Endothelial cell of umbilical vein (primary cell): Measurements from ENCODE around the gene FAAP100. TPM values are rescaled to one million over a fixed set of nuclear protein-coding genes. Genes with fewer than 3 reads are reported as not detected.
A peak's percentile ranks its signal among the peaks of the same experiment; 100 is the strongest.

Source experiments
- BruUV-seq: library from RNA; stranded (reverse); fragments of 400-500 nt; replicated peaks from 2 replicates; lab custom pipeline; 2021; lab: Mats Ljungman, UMichigan
- CTCF ChIA-PET: fragments of 300-600, 350-600 bp; sonication (Branson Sonifier 250); formaldehyde crosslinking; loops from one replicate; lab custom pipeline; 2021; ENCODE audit warnings: antibody characterized with exemption, inconsistent platforms; lab: Charles Lee
- POLR2A ChIA-PET: fragments of 300-600, 350-600 bp; sonication (Branson Sonifier 250); formaldehyde crosslinking; loops from one replicate; lab custom pipeline; 2021; ENCODE audit warnings: antibody characterized with exemption, inconsistent platforms; lab: Charles Lee
- DNase-seq: peaks from one replicate; pipeline ENCODE4 v3.0.0-alpha.2; 2011; ENCODE audit warnings: low read depth, low spot score
- FAIRE-seq: peaks from 2 replicates; lab custom pipeline; 2011; peaks lifted over from hg19 to GRCh38; lab: Jason Lieb, UNC
- H2AFZ ChIP-seq: 2 replicates; pipeline ENCODE4 v1.6.0; 2012; ENCODE audit warnings: low read depth, low read length, control low read depth, inconsistent platforms
- H3K27ac ChIP-seq: 2 replicates; pipeline ENCODE4 v1.5.1; 2011; ENCODE audit warnings: low read depth, mild to moderate bottlenecking, control low read depth, low read length, moderate library complexity; ENCODE audit not compliant: insufficient read depth
- H3K27me3 ChIP-seq, 2 experiments: 2 replicates each; pipeline versions ENCODE4 v1.6.0 to v1.6.1; 2011; ENCODE audit warnings: low read length in 2 of 2, mixed read lengths in 1 of 2; ENCODE audit not compliant: control insufficient read depth in 2 of 2, insufficient read depth in 2 of 2
- H3K36me3 ChIP-seq, 2 experiments: 2 replicates in 1 of 2; 3 replicates in 1 of 2; pipeline ENCODE4 v1.5.1; 2011; ENCODE audit warnings: low read length in 2 of 2, mild to moderate bottlenecking in 1 of 2, moderate library complexity in 1 of 2; ENCODE audit not compliant: control insufficient read depth in 2 of 2, insufficient read depth in 2 of 2; ENCODE audit errors: extremely low read depth in 1 of 2
- H3K4me1 ChIP-seq: 3 replicates; pipeline ENCODE4 v1.5.1; 2011; ENCODE audit warnings: mild to moderate bottlenecking, low read length; ENCODE audit not compliant: control insufficient read depth, insufficient read depth; ENCODE audit errors: extremely low read depth
- H3K4me2 ChIP-seq: 2 replicates; pipeline ENCODE4 v1.6.1; 2011; ENCODE audit warnings: low read length, control low read depth, mixed read lengths; ENCODE audit not compliant: insufficient read depth
- H3K4me3 ChIP-seq, 3 experiments: fragments of 200-600 bp in 1 of 3; sonication (generic), shearing (Covaris generic) in 1 of 3; replicated peaks in 1 of 3; 2 replicates each; pipeline ENCODE4 v1.5.1; 2011 to 2016; ENCODE audit warnings: control low read depth in 3 of 3, low read length in 3 of 3, mild to moderate bottlenecking in 2 of 3, inconsistent platforms in 1 of 3, low read depth in 1 of 3, moderate library complexity in 1 of 3; ENCODE audit not compliant: insufficient read depth in 1 of 3
- H3K79me2 ChIP-seq: 2 replicates; pipeline ENCODE4 v1.6.0; 2012; ENCODE audit warnings: low read length, inconsistent platforms; ENCODE audit not compliant: control insufficient read depth, insufficient read depth
- H3K9ac ChIP-seq: replicated peaks from 2 replicates; pipeline ENCODE3; 2011; ENCODE audit warnings: low read length, control low read depth; ENCODE audit not compliant: insufficient read depth; ENCODE audit errors: extremely low read depth
- H3K9me1 ChIP-seq: replicated peaks from 3 replicates; pipeline ENCODE4 v1.6.0; 2011; ENCODE audit warnings: mild to moderate bottlenecking, low read length; ENCODE audit not compliant: control insufficient read depth, insufficient read depth; ENCODE audit errors: extremely low read depth
- H3K9me3 ChIP-seq: replicated peaks from 2 replicates; pipeline ENCODE4 v1.5.1; 2012; ENCODE audit warnings: low read length, inconsistent platforms; ENCODE audit not compliant: control insufficient read depth, insufficient read depth
- H4K20me1 ChIP-seq: replicated peaks from 2 replicates; pipeline ENCODE3; 2011; ENCODE audit warnings: mild to moderate bottlenecking, low read length; ENCODE audit not compliant: control insufficient read depth, insufficient read depth; ENCODE audit errors: extremely low read depth
- EZH2 ChIP-seq: IDR thresholded peaks from 2 replicates; pipeline ENCODE4 v1.6.1; 2012; ENCODE audit warnings: borderline replicate concordance, low read depth, mild to moderate bottlenecking, moderate library complexity, low read length, inconsistent platforms; ENCODE audit not compliant: severe bottlenecking
- FOS ChIP-seq: IDR thresholded peaks from 2 replicates; pipeline ENCODE4 v1.6.1; 2011; ENCODE audit warnings: mild to moderate bottlenecking, low read length, moderate library complexity, borderline replicate concordance; ENCODE audit not compliant: insufficient read depth
- GATA2 ChIP-seq: IDR thresholded peaks from 2 replicates; pipeline ENCODE4 v1.7.0; 2011; ENCODE audit warnings: low read depth, mild to moderate bottlenecking, moderate library complexity, mixed read lengths, low read length; ENCODE audit not compliant: insufficient read length, insufficient read depth
- JUN ChIP-seq: IDR thresholded peaks from 2 replicates; pipeline ENCODE4 v1.6.1; 2011; ENCODE audit warnings: borderline replicate concordance, low read depth; ENCODE audit not compliant: insufficient read length, insufficient read depth
- MYC ChIP-seq: IDR thresholded peaks from one replicate; pipeline ENCODE4 v1.6.1; 2011; ENCODE audit warnings: mild to moderate bottlenecking, low read depth, low read length
- POLR2A ChIP-seq: IDR thresholded peaks from 2 replicates; pipeline ENCODE4 v1.6.1; 2012; ENCODE audit warnings: low read depth, mild to moderate bottlenecking, control low read depth, low read length
- POLR2AphosphoS5 ChIP-seq: IDR thresholded peaks from 2 replicates; pipeline ENCODE4 v1.6.1; 2012; ENCODE audit warnings: low read depth, mild to moderate bottlenecking, control low read depth, low read length, moderate library complexity; ENCODE audit not compliant: insufficient read depth
- dilution Hi-C: fragments of 300-500 bp; cut with MboI; formaldehyde crosslinking; loops from one replicate; pipeline ENCODE4 v1.15.0; 2019; ENCODE audit warnings: low sequenced_read_pairs; ENCODE audit not compliant: extremely low pct_ligation_motif_present
- intact Hi-C: fragments of 100-400 bp; cut with micrococcal nuclease; formaldehyde crosslinking; loops from one replicate; pipeline ENCODE4 v1.10.0; 2022
- polyA plus RNA-seq, 4 experiments: library from polyadenylated mRNA; depleted of rRNA in 3 of 4; stranded (reverse) in 3 of 4; unstranded in 1 of 4; fragments of >200 nt; gene quantifications; 2 replicates each; pipeline versions ENCODE4 v1.2.1 to v1.2.3, GENCODE V29; 2011 to 2012; ENCODE audit warnings: missing spikeins in 1 of 4
- total RNA-seq: library from RNA; stranded (reverse); gene quantifications from 2 replicates; pipeline ENCODE4 v1.2.3, GENCODE V29; 2021
- TF ChIP-seq, protein P1 (sequence below), 2 donors: IDR thresholded peaks; 1 replicate in 1 of 2; 2 replicates in 1 of 2; pipeline ENCODE4 v1.5.1; 2011; ENCODE audit warnings: low read length in 2 of 2, mild to moderate bottlenecking in 2 of 2, moderate library complexity in 2 of 2, control low read depth in 1 of 2, inconsistent platforms in 1 of 2, low read depth in 1 of 2; ENCODE audit not compliant: insufficient read depth in 1 of 2; ENCODE audit errors: extremely low read depth in 1 of 2
- TF ChIP-seq, protein P2 (sequence below): IDR thresholded peaks from 2 replicates; pipeline ENCODE4 v1.6.1; 2011; ENCODE audit not compliant: insufficient read depth, insufficient read length

The FAAP100 gene
- total and polyA plus RNA-seq, 2 donors (not counting 3 experiments of a cell fraction or from before 2014, with no cell fraction given): 35.4 to 54.3 TPM

DNA sequence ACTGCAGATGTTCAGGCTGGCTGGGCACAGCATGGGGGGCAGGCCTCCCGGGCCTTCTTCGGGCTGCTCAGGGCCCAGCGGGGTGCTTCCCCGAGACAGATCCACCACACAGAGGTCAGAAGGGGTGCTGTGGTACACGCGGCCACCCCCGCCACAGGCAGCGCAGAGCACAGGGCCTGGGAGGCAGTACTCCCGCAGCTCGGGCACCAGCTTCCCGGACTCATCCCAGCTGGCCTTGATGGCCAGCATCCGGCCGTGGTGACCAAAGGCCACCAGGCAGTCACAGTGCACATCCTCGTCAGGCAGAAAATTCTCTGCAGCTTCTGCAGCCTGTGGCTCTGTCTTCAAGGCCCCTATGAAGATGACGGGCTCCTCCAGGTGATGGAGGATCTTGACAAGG is 1.9 kb downstream of the FAAP100 start:
- intact Hi-C loops (no loop called here), dilution Hi-C loops (no loop called here)
- H3K27me3 ChIP-seq: no peaks in the 10 kb centered on the region
- BruUV-seq: TSS peak; percentile 6
- H3K9ac ChIP-seq: no peak overlapping the region
- FAIRE-seq: no peak
- no peak overlapping the region for H3K27ac ChIP-seq
- no peak overlapping the region for H2AFZ ChIP-seq
- no peak for TF ChIP-seq EZH2
- TF ChIP-seq GATA2: no peak
- TF ChIP-seq JUN: no peak
- TF ChIP-seq, protein P1, sequence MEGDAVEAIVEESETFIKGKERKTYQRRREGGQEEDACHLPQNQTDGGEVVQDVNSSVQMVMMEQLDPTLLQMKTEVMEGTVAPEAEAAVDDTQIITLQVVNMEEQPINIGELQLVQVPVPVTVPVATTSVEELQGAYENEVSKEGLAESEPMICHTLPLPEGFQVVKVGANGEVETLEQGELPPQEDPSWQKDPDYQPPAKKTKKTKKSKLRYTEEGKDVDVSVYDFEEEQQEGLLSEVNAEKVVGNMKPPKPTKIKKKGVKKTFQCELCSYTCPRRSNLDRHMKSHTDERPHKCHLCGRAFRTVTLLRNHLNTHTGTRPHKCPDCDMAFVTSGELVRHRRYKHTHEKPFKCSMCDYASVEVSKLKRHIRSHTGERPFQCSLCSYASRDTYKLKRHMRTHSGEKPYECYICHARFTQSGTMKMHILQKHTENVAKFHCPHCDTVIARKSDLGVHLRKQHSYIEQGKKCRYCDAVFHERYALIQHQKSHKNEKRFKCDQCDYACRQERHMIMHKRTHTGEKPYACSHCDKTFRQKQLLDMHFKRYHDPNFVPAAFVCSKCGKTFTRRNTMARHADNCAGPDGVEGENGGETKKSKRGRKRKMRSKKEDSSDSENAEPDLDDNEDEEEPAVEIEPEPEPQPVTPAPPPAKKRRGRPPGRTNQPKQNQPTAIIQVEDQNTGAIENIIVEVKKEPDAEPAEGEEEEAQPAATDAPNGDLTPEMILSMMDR (IDR thresholded peaks at IDR 0.05; ENCODE audit: extremely low read depth in 1 of 2, insufficient read depth in 1 of 2, low read depth in 1 of 2, low read length in 2 of 2): no peak
- no peak for TF ChIP-seq POLR2AphosphoS5
- TF ChIP-seq POLR2A: no peak
- no peak for TF ChIP-seq MYC
- TF ChIP-seq FOS: no peak
- TF ChIP-seq, protein P2, sequence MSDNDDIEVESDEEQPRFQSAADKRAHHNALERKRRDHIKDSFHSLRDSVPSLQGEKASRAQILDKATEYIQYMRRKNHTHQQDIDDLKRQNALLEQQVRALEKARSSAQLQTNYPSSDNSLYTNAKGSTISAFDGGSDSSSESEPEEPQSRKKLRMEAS: no peak
- H3K4me2 ChIP-seq: no peak overlapping the region
- H3K4me1 ChIP-seq: peaks cover 26% of the 10 kb centered on the region
- no peaks in the 10 kb centered on the region for H3K9me1 ChIP-seq
- CTCF ChIA-PET: interaction anchor here (2.6 kb wide), 1 partner anchor 12 kb away, joined by 8 read pairs; no protein-coding TSS in a partner anchor
- peaks cover 4 to 41% of the 10 kb centered on the region in 2 experiments for H3K36me3 ChIP-seq
- H4K20me1 ChIP-seq: no peaks in the 10 kb centered on the region
- no peak for DNase-seq
- no peak overlapping the region for H3K4me3 ChIP-seq
- POLR2A ChIA-PET: no interaction called here
- peaks cover 33% of the 10 kb centered on the region for H3K79me2 ChIP-seq
- no peaks in the 10 kb centered on the region for H3K9me3 ChIP-seq
